CD8-positive, alpha-beta memory T cell (primary cell): Measurements from ENCODE around the gene TCP1. TPM values are rescaled to one million over a fixed set of nuclear protein-coding genes. Genes with fewer than 3 reads are reported as not detected.

Experiments used
- CTCF ChIA-PET: fragments of 350-600 bp; sonication (Branson Sonifier 250); formaldehyde crosslinking; loops from one replicate; lab custom pipeline; 2021; ENCODE audit warnings: antibody characterized with exemption; lab: Charles Lee
- POLR2A ChIA-PET: fragments of 350-600 bp; sonication (Branson Sonifier 250); formaldehyde crosslinking; loops from one replicate; lab custom pipeline; 2021; ENCODE audit warnings: antibody characterized with exemption; lab: Charles Lee
- DNase-seq, 5 donors: peaks; one replicate each; pipeline versions ENCODE4 v3.0.0 to v3.0.0-alpha.2; 2020 to 2022; ENCODE audit warnings: mixed read lengths in 1 of 5
- H3K27ac ChIP-seq: one replicate; pipeline ENCODE4 v1.7.0; 2013; ENCODE audit warnings: low read depth, mild to moderate bottlenecking, low read length, moderate library complexity
- H3K27me3 ChIP-seq: 2 replicates; pipeline ENCODE4 v1.7.0; 2013; ENCODE audit warnings: low read length, mild to moderate bottlenecking; ENCODE audit not compliant: insufficient read depth, poor library complexity, severe bottlenecking
- H3K36me3 ChIP-seq: 2 replicates; pipeline ENCODE4 v1.7.0; 2013; ENCODE audit warnings: mild to moderate bottlenecking, low read length, moderate library complexity; ENCODE audit not compliant: insufficient read depth
- H3K4me1 ChIP-seq: 2 replicates; pipeline ENCODE4 v1.7.0; 2013; ENCODE audit warnings: mild to moderate bottlenecking, low read length, moderate library complexity; ENCODE audit not compliant: insufficient read depth
- H3K4me3 ChIP-seq: 2 replicates; pipeline ENCODE4 v1.7.0; 2013; ENCODE audit warnings: mild to moderate bottlenecking, low read length
- H3K9me3 ChIP-seq: 2 replicates; pipeline ENCODE4 v1.7.0; 2013; ENCODE audit warnings: mild to moderate bottlenecking, low read length
- H3K27ac Mint-ChIP-seq, 8 donors: one replicate each; pipeline ENCODE4 v1.8.0; 2020 to 2021; ENCODE audit warnings: mixed read lengths in 8 of 8, mild to moderate bottlenecking in 6 of 8, inconsistent platforms in 3 of 8, moderate library complexity in 3 of 8
- H3K27me3 Mint-ChIP-seq, 2 donors: one replicate each; pipeline ENCODE4 v1.8.0; 2020 to 2021; ENCODE audit warnings: mixed read lengths in 2 of 2, mild to moderate bottlenecking in 1 of 2, moderate library complexity in 1 of 2
- H3K36me3 Mint-ChIP-seq, 3 donors: one replicate each; pipeline ENCODE4 v1.8.0; 2020 to 2021; ENCODE audit warnings: mixed read lengths in 3 of 3, inconsistent platforms in 1 of 3, mild to moderate bottlenecking in 1 of 3
- H3K4me1 Mint-ChIP-seq, 3 donors: one replicate each; pipeline ENCODE4 v1.8.0; 2020 to 2021; ENCODE audit warnings: mixed read lengths in 3 of 3, inconsistent platforms in 1 of 3, mild to moderate bottlenecking in 1 of 3
- H3K4me3 Mint-ChIP-seq, 7 donors: one replicate each; pipeline ENCODE4 v1.8.0; 2020 to 2021; ENCODE audit warnings: mixed read lengths in 7 of 7, mild to moderate bottlenecking in 6 of 7, moderate library complexity in 4 of 7, inconsistent platforms in 2 of 7
- H3K9me3 Mint-ChIP-seq, 5 donors: one replicate each; pipeline ENCODE4 v1.8.0; 2020 to 2022; ENCODE audit warnings: mixed read lengths in 5 of 5, mild to moderate bottlenecking in 3 of 5, moderate library complexity in 2 of 5, inconsistent platforms in 1 of 5
- polyA plus RNA-seq: library from polyadenylated mRNA; unstranded; fragments of 300-500 nt; fragmentation: Illumina TruSeq; gene quantifications from one replicate; pipeline ENCODE4 v1.2.3, GENCODE V29; 2021
- total RNA-seq, 2 experiments: library from RNA; stranded (reverse); gene quantifications; one replicate each; pipeline ENCODE4 v1.2.3, GENCODE V29; 2021

The TCP1 gene
- total and polyA plus RNA-seq, 3 experiments from 2014 or later, result 98.2 to 617 (median 589) TPM

DNA sequence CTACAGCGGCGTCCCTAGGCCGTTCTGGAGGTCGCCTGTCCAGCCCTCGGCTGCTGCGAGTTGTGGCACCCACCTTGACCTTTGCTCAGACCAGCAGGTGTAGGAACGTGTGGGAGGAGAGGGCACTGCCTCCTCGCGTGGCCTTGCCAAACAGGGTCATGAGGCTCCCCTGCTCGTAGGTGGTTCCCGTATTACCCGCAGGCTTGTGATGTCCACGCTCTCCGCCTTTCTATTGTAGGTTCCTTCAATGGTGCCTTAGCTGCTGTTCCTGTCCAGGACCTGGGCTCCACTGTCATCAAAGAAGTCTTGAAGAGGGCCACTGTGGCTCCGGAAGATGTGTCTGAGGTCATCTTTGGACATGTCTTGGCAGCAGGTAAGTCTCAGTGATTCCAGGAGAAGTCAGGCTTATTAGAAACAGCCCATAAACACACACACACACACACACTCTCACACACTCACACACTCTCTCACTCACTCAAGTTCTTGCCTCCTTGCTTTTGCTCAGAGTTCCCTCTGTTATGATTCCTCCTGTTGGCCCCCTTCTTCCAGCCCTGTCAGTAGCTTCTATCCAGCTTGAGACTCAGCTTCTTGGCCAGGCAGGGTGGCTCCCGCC is 26.6 kb downstream of the TCP1 start:
- Mint-ChIP-seq H3K27ac (peak overlapping the region; percentile 74 to 99 (median 98)), H3K27me3 (no peaks in the 10 kb centered on the region), H3K4me3 (peak overlapping the region; percentile 92 to 99 (median 96)), H3K36me3 (peaks cover 0 to 56% (median 18%) of the 10 kb centered on the region in 3 donors), H3K4me1 (peaks cover 22 to 34% (median 27%) of the 10 kb centered on the region in 3 donors), H3K9me3 (no peaks in the 10 kb centered on the region)
- no peaks in the 10 kb centered on the region for H3K9me3 ChIP-seq
- peak overlapping the region; percentile 94 for H3K4me3 ChIP-seq
- H3K27ac ChIP-seq, result peak overlapping the region; percentile 99
- H3K36me3 ChIP-seq, result peaks cover 14% of the 10 kb centered on the region
- DNase-seq, result peak in 4 of 5 donors; percentile 16 to 61 (median 31)
- ChIA-PET POLR2A (interaction anchor here (0.6 to 4.7 kb wide), 3 partner anchors 27 to 72 kb away, joined by 3 to 76 read pairs (median 9); partner anchors contain the start of genes MRPL18 and TCP1), CTCF (interaction anchor here (1.1 to 6.1 kb wide), 2 partner anchors 31 to 71 kb away, joined by 3 to 25 read pairs; partner anchors contain the start of gene SOD2)
- H3K4me1 ChIP-seq, result peaks cover 17% of the 10 kb centered on the region
- H3K27me3 ChIP-seq, result no peaks in the 10 kb centered on the region

DNA sequence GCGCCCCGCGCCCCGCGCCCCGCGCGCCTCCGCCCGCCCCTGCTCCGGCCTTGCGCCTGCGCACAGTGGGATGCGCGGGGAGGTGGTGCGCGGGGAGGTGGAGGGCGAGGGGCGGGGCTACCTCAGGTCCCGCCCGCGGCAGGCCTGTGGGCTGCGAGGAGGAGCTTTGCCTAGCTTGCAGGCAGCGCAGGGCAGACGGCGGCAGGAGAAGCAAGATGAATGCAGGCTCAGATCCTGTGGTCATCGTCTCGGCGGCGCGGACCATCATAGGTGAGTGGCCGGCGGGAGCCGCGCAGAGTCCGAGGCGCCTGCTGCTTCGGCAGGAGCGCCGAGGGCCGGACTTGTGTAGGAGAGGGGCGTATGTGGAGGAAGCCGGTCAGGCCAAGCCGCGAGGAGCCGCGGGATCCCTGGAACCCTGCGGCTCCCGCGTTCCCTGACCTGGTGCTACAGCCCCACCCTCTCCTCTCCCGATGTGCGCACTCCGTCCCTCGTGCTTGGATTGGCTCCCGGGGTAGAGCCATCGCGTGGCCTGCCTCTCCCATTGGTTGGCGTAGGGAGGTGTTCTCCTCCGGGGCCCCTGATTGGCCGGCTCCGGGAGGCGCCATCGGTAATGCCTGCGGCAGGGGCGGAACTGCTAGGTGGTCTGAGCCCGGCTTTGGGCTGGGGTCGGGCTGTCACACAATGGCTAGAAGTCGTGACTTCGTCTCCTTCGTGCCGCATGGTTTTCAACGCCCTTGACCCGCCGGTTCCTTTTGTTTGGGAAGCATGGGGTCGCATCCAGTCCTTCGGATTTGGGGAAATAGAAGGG is 27.3 kb downstream of the TCP1 start, which contains the start of gene ACAT2:
ACAT2 (plus strand) TSS at position 173 of the 808 bp plus-strand sequence; CDS start at position 216, 43 bp downstream.
- Mint-ChIP-seq H3K27me3 (no peaks in the 10 kb centered on the region), H3K4me3 (peak within 1 kb of the TSS; percentile 92 to 99 (median 96)), H3K4me1 (peaks cover 22 to 36% (median 27%) of the 10 kb centered on the region in 3 donors), H3K27ac (peak within 1 kb of the TSS; percentile 74 to 99 (median 98)), H3K9me3 (no peaks in the 10 kb centered on the region), H3K36me3 (peaks cover 0 to 54% (median 13%) of the 10 kb centered on the region in 3 donors)
- DNase-seq, result peak; percentile 91 to 95 (median 91)
- Histone ChIP-seq H3K27me3 (no peaks in the 10 kb centered on the region), H3K9me3 (no peaks in the 10 kb centered on the region), H3K4me1 (peaks cover 17% of the 10 kb centered on the region), H3K36me3 (peaks cover 10% of the 10 kb centered on the region), H3K27ac (peak within 1 kb of the TSS; percentile 99), H3K4me3 (peak within 1 kb of the TSS; percentile 96)
- POLR2A ChIA-PET, result interaction anchor here (0.5 to 4.7 kb wide), 7 partner anchors 21 to 70 kb away, joined by 3 to 76 read pairs (median 8); partner anchors contain the start of genes MRPL18, TCP1 and WTAP
- CTCF ChIA-PET, result interaction anchor here (1.1 to 6.1 kb wide), 5 partner anchors 10 to 70 kb away, joined by 3 to 25 read pairs (median 4); partner anchors contain the start of genes MRPL18 and SOD2

DNA sequence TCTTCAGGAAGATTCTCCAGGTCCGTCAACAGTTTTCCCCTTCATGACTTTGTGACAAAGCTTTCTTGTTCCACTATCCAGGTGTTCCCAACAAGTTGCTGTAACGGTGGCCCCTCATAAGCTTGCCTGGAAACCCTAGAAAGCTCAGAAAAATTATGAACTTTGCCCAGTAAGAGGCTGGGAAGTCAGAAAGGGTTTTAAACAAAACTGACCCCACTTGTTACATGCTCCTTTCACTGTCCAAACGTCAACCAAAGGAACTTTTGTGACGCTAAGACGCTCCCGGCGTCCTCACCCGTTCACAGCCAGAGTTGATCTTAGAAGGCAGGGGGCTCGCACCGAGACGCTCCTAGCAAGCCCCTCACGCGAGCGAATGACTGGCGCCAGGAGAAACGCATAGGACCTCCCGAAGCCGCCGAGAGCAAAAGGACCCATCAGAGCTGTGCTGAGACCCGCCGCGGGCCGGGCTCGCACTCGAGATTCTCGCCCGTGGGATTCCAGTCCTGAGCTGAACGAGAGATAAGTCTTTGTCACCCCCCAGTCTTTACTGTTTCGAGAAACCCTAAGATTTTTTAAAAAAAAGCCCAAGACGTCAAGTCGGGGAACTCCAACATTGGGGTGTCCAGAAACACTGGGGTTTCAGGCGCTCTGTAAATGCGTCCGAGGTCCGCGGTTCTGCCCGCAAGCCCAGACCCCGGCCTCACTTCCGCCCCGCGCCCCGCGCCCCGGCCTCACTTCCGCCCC is 28.1 kb downstream of the TCP1 start:
- POLR2A ChIA-PET, result interaction anchor here (0.6 to 4.7 kb wide), 6 partner anchors 25 to 69 kb away, joined by 3 to 76 read pairs (median 13); partner anchors contain the start of genes MRPL18, TCP1 and WTAP
- peaks cover 22 to 36% (median 27%) of the 10 kb centered on the region in 3 donors for H3K4me1 Mint-ChIP-seq
- DNase-seq, result no peak

DNA sequence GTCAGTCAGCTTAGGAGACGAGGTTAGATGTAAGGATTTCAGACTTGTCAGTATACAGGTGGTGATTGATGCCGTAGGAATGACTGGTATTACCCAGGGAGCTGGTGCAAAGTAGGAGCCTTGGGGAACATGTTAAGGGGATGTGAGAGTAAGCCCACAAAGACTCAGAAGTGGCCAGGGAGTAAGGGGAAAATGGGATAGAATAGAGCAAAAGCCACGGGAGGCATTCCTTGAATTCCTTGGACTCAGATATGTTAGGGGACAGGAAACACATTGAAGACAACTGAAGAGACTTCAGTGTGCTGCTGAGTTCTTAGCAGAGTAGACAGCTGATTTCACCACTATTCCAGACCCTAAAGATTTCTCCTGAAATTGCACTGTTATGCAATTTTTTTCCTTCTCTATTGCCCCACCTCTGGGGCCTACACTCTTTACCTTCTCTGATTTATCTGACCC is 28.8 kb downstream of the TCP1 start:
- Histone ChIP-seq H3K36me3 (peaks cover 16% of the 10 kb centered on the region), H3K27me3 (no peaks in the 10 kb centered on the region), H3K27ac (peak overlapping the region; percentile 99), H3K4me3 (peak overlapping the region; percentile 96), H3K9me3 (no peaks in the 10 kb centered on the region), H3K4me1 (peaks cover 17% of the 10 kb centered on the region)
- Mint-ChIP-seq H3K27ac (peak overlapping the region; percentile 74 to 99 (median 98)), H3K36me3 (peaks cover 0 to 53% (median 11%) of the 10 kb centered on the region in 3 donors), H3K9me3 (no peaks in the 10 kb centered on the region), H3K4me3 (peak overlapping the region; percentile 92 to 99 (median 96)), H3K4me1 (peaks cover 21 to 36% (median 24%) of the 10 kb centered on the region in 3 donors), H3K27me3 (no peaks in the 10 kb centered on the region)
- POLR2A ChIA-PET, result interaction anchor here (0.6 to 4.7 kb wide), 6 partner anchors 28 to 69 kb away, joined by 3 to 76 read pairs (median 13); partner anchors contain the start of genes MRPL18, TCP1 and WTAP
- CTCF ChIA-PET, result interaction anchor here (0.8 to 6.1 kb wide), 6 partner anchors 9 to 103 kb away, joined by 3 to 25 read pairs (median 4); partner anchors contain the start of gene SOD2
- DNase-seq, result no peak

More for the DNA sequence above, 28.1 kb downstream of the TCP1 start:
- peak overlapping the region; percentile 99 for H3K27ac ChIP-seq
- Mint-ChIP-seq H3K27me3 (no peaks in the 10 kb centered on the region), H3K36me3 (peaks cover 0 to 53% (median 11%) of the 10 kb centered on the region in 3 donors), H3K9me3 (no peaks in the 10 kb centered on the region), H3K27ac (peak overlapping the region; percentile 74 to 99 (median 98)), H3K4me3 (peak overlapping the region; percentile 92 to 99 (median 96))
- peak overlapping the region; percentile 96 for H3K4me3 ChIP-seq
- peaks cover 17% of the 10 kb centered on the region for H3K4me1 ChIP-seq
- CTCF ChIA-PET, result interaction anchor here (0.9 to 6.1 kb wide), 7 partner anchors 9 to 103 kb away, joined by 3 to 25 read pairs (median 4); partner anchors contain the start of genes MRPL18 and SOD2
- no peaks in the 10 kb centered on the region for H3K27me3 ChIP-seq
- no peaks in the 10 kb centered on the region for H3K9me3 ChIP-seq
- peaks cover 11% of the 10 kb centered on the region for H3K36me3 ChIP-seq

DNA sequence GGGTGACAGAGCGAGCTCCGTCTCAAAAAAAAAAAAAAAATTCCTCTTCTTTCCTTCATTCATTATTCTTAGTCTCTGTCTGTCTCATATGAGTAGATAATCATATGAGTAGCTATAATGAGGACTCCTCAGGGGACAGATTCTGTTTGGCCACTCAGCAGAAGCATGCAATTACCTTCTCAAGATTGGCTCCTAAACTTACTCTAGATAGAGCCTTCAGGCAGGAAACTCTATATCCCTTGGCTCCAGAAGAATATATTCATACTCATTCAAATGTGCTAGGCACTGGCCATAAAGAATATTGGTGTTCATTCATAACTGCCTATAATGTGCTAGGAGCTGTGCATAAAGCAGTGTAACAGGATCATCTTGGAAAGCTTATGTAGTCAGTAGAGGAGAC is 29.8 kb downstream of the TCP1 start:
- Mint-ChIP-seq H3K4me1 (peaks cover 21 to 41% (median 24%) of the 10 kb centered on the region in 3 donors), H3K27ac (peak overlapping the region in 7 of 8 donors; percentile 17 to 98 (median 64)), H3K4me3 (peak overlapping the region; percentile 1 to 99 (median 32)), H3K27me3 (no peaks in the 10 kb centered on the region), H3K36me3 (peaks cover 5 to 58% (median 13%) of the 10 kb centered on the region in 3 donors), H3K9me3 (no peaks in the 10 kb centered on the region)
- DNase-seq, result no peak
- no peaks in the 10 kb centered on the region for H3K9me3 ChIP-seq
- CTCF ChIA-PET, result interaction anchor here (6.1 kb wide), 1 partner anchor 68 kb away, joined by 25 read pairs; the partner anchor contains the start of gene SOD2
- no peak overlapping the region for H3K4me3 ChIP-seq
- no peak overlapping the region for H3K27ac ChIP-seq
- POLR2A ChIA-PET, result interaction anchor here (0.8 to 2.5 kb wide), 3 partner anchors 30 to 32 kb away, joined by 4 to 18 read pairs (median 8); partner anchors contain the start of genes TCP1 and WTAP
- peaks cover 17% of the 10 kb centered on the region for H3K4me1 ChIP-seq
- peaks cover 21% of the 10 kb centered on the region for H3K36me3 ChIP-seq
- H3K27me3 ChIP-seq, result no peaks in the 10 kb centered on the region

DNA sequence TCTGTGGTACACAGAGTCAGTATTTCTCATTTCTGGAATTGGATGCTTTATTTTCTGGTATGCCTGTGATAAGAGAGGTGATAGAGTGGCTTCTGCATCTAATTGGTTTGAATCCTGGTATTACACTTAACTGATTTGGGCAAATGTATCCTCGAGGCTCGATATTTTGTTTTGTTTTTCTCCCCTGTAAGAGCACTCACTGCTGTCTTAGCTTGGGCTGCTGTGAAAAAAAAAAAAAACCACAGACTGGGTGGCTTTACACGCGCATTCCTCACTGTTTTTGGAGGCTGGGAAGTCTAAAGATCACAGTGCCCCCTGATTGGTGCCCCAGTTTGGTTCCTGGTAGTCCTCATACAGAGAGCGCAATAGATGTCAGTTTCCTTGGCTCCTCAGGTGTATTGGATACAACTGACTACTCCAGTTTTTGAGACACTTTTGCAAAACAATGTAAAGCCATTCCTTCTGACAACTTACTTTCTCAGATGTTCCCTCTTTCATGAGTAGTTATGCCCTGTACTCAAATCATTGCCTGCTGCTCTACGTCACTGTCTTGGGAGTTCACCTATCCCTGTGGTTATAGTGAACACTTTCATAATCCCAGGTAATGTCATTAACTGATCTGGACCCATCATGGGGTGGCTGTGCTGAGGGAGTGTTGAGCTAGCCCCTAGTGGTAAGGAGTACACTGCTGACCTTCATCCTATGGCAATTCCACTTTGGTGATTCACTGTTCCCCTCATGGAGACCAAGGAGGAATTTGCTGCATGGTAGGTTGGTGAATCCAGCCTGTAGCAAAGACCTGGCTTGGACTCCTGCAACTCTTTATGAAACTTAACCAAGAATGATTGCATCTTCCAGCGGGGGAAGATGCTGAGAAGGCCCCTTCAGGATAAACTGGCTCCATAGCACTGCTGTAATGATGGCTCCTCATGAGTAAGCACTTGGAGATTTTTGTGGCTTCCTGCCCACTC is 31.1 kb downstream of the TCP1 start:
- H3K9me3 Mint-ChIP-seq, result no peaks in the 10 kb centered on the region
- H3K36me3 ChIP-seq, result peaks cover 30% of the 10 kb centered on the region
- POLR2A ChIA-PET, result interaction anchor here (1.4 kb wide), 1 partner anchor 31 kb away, joined by 4 read pairs; the partner anchor contains the start of gene TCP1

More for the DNA sequence above, 31.1 kb downstream of the TCP1 start:
- peaks cover 17% of the 10 kb centered on the region for H3K4me1 ChIP-seq
- no peak for DNase-seq
- Mint-ChIP-seq H3K4me3 (peak overlapping the region in 3 of 7 donors; percentile 29 to 46 (median 42)), H3K4me1 (peaks cover 22 to 47% (median 24%) of the 10 kb centered on the region in 3 donors), H3K27ac (peak overlapping the region in 7 of 8 donors; percentile 17 to 90 (median 61)), H3K27me3 (no peaks in the 10 kb centered on the region), H3K36me3 (peaks cover 5 to 67% (median 13%) of the 10 kb centered on the region in 3 donors)
- no peak overlapping the region for H3K27ac ChIP-seq
- no peaks in the 10 kb centered on the region for H3K27me3 ChIP-seq
- CTCF ChIA-PET, result no interaction called here
- no peaks in the 10 kb centered on the region for H3K9me3 ChIP-seq
- no peak overlapping the region for H3K4me3 ChIP-seq
